ENCODE data around the gene GLT1D1. TPM values are rescaled to one million over a fixed set of nuclear protein-coding genes. Genes with fewer than 3 reads are reported as not detected.

Gene GLT1D1
- total RNA-seq, 4 donors from 2014 or later: 1.0 to 4.9 (median 3.0) TPM

DNA sequence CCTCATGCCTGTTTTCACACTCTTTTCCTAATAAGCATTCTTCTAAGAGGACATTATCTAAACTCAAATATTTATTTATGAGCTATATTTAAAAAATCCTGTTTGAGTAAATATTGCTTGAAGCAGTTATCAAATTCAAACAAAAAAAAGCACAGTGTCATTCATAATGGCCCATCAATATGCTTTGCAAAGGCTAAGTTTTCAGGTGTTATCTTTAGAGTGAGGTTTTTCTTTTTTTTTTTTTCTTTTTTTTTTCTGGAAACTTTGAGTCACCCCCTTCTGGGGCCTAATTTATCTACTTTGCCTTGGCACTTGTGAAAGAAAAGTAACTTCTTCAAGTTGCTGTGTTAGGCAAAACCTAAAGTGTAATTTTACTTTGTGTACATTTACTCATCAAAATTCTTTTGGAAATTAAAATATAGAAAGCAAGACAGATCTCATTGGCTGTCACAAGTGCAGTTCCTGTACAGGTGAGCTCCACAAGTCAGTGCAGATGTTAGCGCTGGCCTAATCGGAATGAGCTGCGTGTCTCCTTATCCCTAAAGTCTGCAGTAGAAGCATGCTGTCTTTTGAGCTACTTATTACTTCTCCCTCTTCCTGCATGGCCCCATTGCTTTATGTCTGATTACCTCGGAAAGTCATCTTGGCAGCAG is 53.3 kb downstream of the GLT1D1 start:
- H3K36me3 ChIP-seq: no peaks in the 10 kb centered on the region
- TF ChIP-seq, protein P1, sequence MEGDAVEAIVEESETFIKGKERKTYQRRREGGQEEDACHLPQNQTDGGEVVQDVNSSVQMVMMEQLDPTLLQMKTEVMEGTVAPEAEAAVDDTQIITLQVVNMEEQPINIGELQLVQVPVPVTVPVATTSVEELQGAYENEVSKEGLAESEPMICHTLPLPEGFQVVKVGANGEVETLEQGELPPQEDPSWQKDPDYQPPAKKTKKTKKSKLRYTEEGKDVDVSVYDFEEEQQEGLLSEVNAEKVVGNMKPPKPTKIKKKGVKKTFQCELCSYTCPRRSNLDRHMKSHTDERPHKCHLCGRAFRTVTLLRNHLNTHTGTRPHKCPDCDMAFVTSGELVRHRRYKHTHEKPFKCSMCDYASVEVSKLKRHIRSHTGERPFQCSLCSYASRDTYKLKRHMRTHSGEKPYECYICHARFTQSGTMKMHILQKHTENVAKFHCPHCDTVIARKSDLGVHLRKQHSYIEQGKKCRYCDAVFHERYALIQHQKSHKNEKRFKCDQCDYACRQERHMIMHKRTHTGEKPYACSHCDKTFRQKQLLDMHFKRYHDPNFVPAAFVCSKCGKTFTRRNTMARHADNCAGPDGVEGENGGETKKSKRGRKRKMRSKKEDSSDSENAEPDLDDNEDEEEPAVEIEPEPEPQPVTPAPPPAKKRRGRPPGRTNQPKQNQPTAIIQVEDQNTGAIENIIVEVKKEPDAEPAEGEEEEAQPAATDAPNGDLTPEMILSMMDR (IDR thresholded peaks at IDR 0.05 in 4 of 5, conservative IDR thresholded peaks at IDR 0.05 in 1 of 5): no peak
- no peak for TF ChIP-seq POLR2A (IDR thresholded peaks at IDR 0.05)
- no peak overlapping the region for H3K27ac ChIP-seq
- no peaks in the 10 kb centered on the region for H3K4me1 ChIP-seq
- in situ Hi-C loops (cut with MboI; ENCODE audit: low sequenced_read_pairs in 4 of 4): no loop called here
- intact Hi-C loops (cut with DNase I; ENCODE audit: low total_unique reads): no loop called here
- DNase-seq: no peak
- H3K27me3 ChIP-seq: no peaks in the 10 kb centered on the region
- H3K4me3 ChIP-seq: no peak overlapping the region
- no peak for ATAC-seq
- H3K9me3 ChIP-seq: no peaks in the 10 kb centered on the region

DNA sequence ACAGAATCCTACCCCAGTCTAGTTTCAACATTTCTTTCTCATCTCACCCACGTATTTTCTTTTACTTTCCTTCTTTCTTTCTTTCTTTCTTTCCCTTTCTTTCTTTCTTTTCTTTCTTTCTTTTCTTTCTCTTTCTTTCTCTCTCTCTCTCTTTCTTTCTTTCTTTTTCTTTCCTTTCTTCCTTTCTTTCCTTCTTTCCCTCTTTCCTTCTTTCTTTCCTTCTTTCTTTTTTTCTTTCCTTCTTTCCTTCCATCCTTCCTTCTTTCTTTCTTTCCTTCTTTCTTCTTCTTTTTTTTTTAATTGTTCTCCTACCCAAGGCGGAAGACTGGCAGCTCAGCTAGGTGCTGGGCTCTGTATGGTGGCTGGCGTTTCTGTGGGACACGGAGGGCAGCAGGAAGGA is 55.0 kb downstream of the GLT1D1 start:
- intact Hi-C loops (cut with DNase I; ENCODE audit: low total_unique reads) (no loop called here), in situ Hi-C loops (cut with MboI; ENCODE audit: low sequenced_read_pairs in 4 of 4) (no loop called here)
- Histone ChIP-seq H3K36me3 (no peaks in the 10 kb centered on the region), H3K9me3 (no peaks in the 10 kb centered on the region), H3K27me3 (no peaks in the 10 kb centered on the region), H3K4me1 (no peaks in the 10 kb centered on the region), H3K27ac (no peak overlapping the region), H3K4me3 (no peak overlapping the region)
- no peak for ATAC-seq
- no peak for DNase-seq
- TF ChIP-seq, protein P1 (IDR thresholded peaks at IDR 0.05 in 4 of 5, conservative IDR thresholded peaks at IDR 0.05 in 1 of 5): no peak
- TF ChIP-seq POLR2A (IDR thresholded peaks at IDR 0.05): no peak

DNA sequence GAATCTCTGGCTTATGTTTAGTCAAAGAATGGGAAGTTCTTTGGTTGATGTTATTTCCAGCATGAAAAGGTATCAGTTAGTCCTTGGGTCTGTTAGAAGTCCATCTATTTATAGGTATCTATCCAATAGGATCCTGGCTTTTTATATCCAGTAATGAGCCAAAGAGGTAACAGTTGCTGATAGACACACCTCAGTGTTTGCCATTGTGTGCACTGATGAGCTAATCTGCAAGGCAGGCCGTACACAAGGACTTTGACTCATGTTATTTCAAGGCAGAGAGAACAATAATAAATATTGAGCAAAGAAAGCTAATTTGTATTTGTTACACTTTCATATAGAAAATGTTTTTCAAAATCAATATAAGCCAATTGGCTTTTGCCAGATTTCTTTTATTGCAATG is 56.4 kb downstream of the GLT1D1 start:
- Histone ChIP-seq H3K4me1 (no peaks in the 10 kb centered on the region), H3K36me3 (no peaks in the 10 kb centered on the region), H3K4me3 (no peak overlapping the region), H3K27me3 (no peaks in the 10 kb centered on the region), H3K9me3 (no peaks in the 10 kb centered on the region), H3K27ac (no peak overlapping the region)
- ATAC-seq (no peak), DNase-seq (no peak)
- in situ Hi-C loops (cut with MboI; ENCODE audit: low sequenced_read_pairs in 4 of 4): no loop called here
- no peak for TF ChIP-seq POLR2A (IDR thresholded peaks at IDR 0.05)
- TF ChIP-seq, protein P1 (IDR thresholded peaks at IDR 0.05 in 4 of 5, conservative IDR thresholded peaks at IDR 0.05 in 1 of 5): no peak
- intact Hi-C loops (cut with DNase I; ENCODE audit: low total_unique reads): loop anchor here (10.0 kb wide), 1 partner anchor 75 kb away; no protein-coding TSS in a partner anchor

DNA sequence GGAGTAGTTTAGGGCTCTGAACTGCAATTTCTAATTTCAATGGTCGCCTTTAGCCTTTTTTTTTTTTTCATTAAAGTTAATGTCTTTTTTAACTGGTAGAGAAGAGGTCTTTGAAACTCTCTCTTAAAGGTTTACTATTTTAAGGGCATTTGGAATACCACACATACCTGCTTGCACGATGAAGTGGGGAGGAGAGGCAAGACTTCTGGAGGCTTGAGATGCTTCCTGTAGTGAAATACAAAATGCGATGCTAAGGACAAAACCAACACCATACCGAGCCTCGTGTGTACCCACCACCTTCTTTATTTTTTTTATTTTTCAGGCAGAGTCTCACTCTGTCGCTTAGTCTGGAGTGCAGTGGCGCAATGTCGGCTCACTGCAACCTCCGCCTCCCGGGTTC is 57.4 kb downstream of the GLT1D1 start:
- in situ Hi-C loops (cut with MboI; ENCODE audit: low sequenced_read_pairs in 4 of 4) (no loop called here), intact Hi-C loops (cut with DNase I; ENCODE audit: low total_unique reads) (loop anchor here (10.0 kb wide), 1 partner anchor 76 kb away; no protein-coding TSS in a partner anchor)
- H3K4me1 ChIP-seq: no peaks in the 10 kb centered on the region
- TF ChIP-seq POLR2A (IDR thresholded peaks at IDR 0.05): no peak
- TF ChIP-seq, protein P1 (IDR thresholded peaks at IDR 0.05 in 4 of 5, conservative IDR thresholded peaks at IDR 0.05 in 1 of 5): no peak
- no peaks in the 10 kb centered on the region for H3K36me3 ChIP-seq
- no peaks in the 10 kb centered on the region for H3K27me3 ChIP-seq
- ATAC-seq: no peak
- no peak overlapping the region for H3K27ac ChIP-seq
- no peak for DNase-seq
- H3K9me3 ChIP-seq: no peaks in the 10 kb centered on the region
- no peak overlapping the region for H3K4me3 ChIP-seq

DNA sequence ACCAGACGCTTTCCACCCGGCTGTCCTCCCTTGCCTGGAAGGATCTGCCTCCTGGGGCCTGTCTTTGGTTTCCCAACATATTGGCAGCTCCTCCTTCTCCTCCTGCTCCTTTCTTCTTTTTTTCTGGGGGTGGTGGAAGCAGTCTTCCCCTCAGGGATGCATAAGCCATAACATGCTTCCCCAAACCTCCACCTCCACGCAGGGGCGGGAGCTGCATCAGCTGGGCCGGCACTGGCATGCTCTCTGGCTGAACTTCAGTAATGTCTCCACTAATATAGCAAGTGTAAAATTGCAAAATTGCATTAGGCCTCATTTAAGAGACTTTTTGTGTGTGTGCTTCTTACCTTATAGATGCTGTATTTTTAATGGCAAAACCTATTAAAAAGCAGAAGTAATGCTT is 58.6 kb downstream of the GLT1D1 start:
- H3K9me3 ChIP-seq: no peaks in the 10 kb centered on the region
- DNase-seq (no peak), ATAC-seq (no peak)
- no peaks in the 10 kb centered on the region for H3K36me3 ChIP-seq
- in situ Hi-C loops (cut with MboI; ENCODE audit: low sequenced_read_pairs in 4 of 4): no loop called here
- intact Hi-C loops (cut with DNase I; ENCODE audit: low total_unique reads): loop anchor here (10.0 kb wide), 1 partner anchor 77 kb away; no protein-coding TSS in a partner anchor
- TF ChIP-seq POLR2A (IDR thresholded peaks at IDR 0.05): no peak
- TF ChIP-seq, protein P1 (IDR thresholded peaks at IDR 0.05 in 4 of 5, conservative IDR thresholded peaks at IDR 0.05 in 1 of 5): no peak
- no peak overlapping the region for H3K27ac ChIP-seq
- H3K4me1 ChIP-seq: no peaks in the 10 kb centered on the region
- no peak overlapping the region for H3K4me3 ChIP-seq
- H3K27me3 ChIP-seq: no peaks in the 10 kb centered on the region

Measured in gastrocnemius medialis (tissue), 4 donors.